Testis (tissue), 3 donors: Measurements from ENCODE around the gene SWT1. TPM values are rescaled to one million over a fixed set of nuclear protein-coding genes. Genes with fewer than 3 reads are reported as not detected.

Experiments used
- DNase-seq: peaks from one replicate; pipeline ENCODE4 v3.0.0-alpha.2; 2019
- H3K27ac ChIP-seq, 2 donors: fragments of 200-600 bp; sonication (generic); one replicate each; pipeline ENCODE4 v1.5.1; 2019
- H3K27me3 ChIP-seq: fragments of 200-600 bp; sonication (generic); one replicate; pipeline ENCODE4 v1.5.1; 2019
- H3K36me3 ChIP-seq: fragments of 200-600 bp; sonication (generic); one replicate; pipeline ENCODE4 v1.5.1; 2017; ENCODE audit warnings: low read depth; ENCODE audit errors: missing control alignments
- H3K4me1 ChIP-seq: fragments of 200-600 bp; sonication (generic); one replicate; pipeline ENCODE4 v1.5.1; 2019
- H3K4me3 ChIP-seq, 2 donors: fragments of 200-600 bp; sonication (generic); one replicate each; pipeline ENCODE4 v1.5.1; 2017 to 2019
- H3K9me3 ChIP-seq: fragments of 200-600 bp; sonication (generic); one replicate; pipeline ENCODE4 v1.5.1; 2017
- CTCF ChIP-seq, 3 experiments: fragments of 450-650 bp in 2 of 3; fragments of 200-600 bp in 1 of 3; sonication (generic) in 1 of 3; IDR thresholded peaks; one replicate each; pipeline ENCODE4 v1.5.1; 2016 to 2019; ENCODE audit warnings: antibody characterized with exemption in 3 of 3, mild to moderate bottlenecking in 2 of 3, moderate library complexity in 1 of 3
- POLR2A ChIP-seq: fragments of 450-650 bp; IDR thresholded peaks from one replicate; pipeline ENCODE4 v1.6.1; 2017; ENCODE audit warnings: antibody characterized with exemption, mild to moderate bottlenecking, moderate library complexity
- WGBS, 2 donors: methylation state at CpG; one replicate each; pipeline ENCODE4 v1.1.5; 2018; 5-methylcytosine and 5-hydroxymethylcytosine counted together
- intact Hi-C: fragments of 100-400 bp; cut with DNase I; formaldehyde crosslinking; loops from one replicate; pipeline ENCODE4 v1.15.1; 2023; ENCODE audit warnings: low total_unique reads
- polyA plus RNA-seq: library from polyadenylated mRNA; stranded (reverse); fragments of 350-450 nt; fragmentation: Illumina TruSeq; extraction: RNeasy Lipid Tissue Mini Kit (QIAGEN cat#74804); gene quantifications from one replicate; pipeline ENCODE4 v1.2.3, GENCODE V29; 2014; ENCODE audit warnings: low read depth, low replicate concordance; ENCODE audit not compliant: insufficient read depth
- total RNA-seq, 2 donors: library from RNA; depleted of rRNA; stranded (reverse); fragments of >200 nt; gene quantifications; one replicate each; pipeline ENCODE4 v1.2.3, GENCODE V29; 2016

SWT1 gene
- total and polyA plus RNA-seq, 3 donors from 2014 or later, result 29.0 to 44.6 (median 38.3) TPM

- Histone ChIP-seq H3K27me3 (no peaks in the 10 kb centered on the region), H3K36me3 (no peaks in the 10 kb centered on the region), H3K4me3 (no peak overlapping the region), H3K4me1 (no peaks in the 10 kb centered on the region), H3K27ac (no peak overlapping the region), H3K9me3 (no peaks in the 10 kb centered on the region)
- WGBS, 2 donors, result 86 to 90% methylated on average over 2 of the region's 2 CpGs
- intact Hi-C loops, result no loop called here
- TF ChIP-seq CTCF (IDR thresholded peaks at IDR 0.05) (no peak), POLR2A (no peak)
- DNase-seq, result no peak
These were observed 27.3 kb upstream of the SWT1 start for GRCh38 chr1:185129708-185130107.

GRCh38 chr1:185132534-185132933 is 24.4 kb upstream of the SWT1 start:
- 83 to 96% methylated on average over 1 of the region's 1 CpG for WGBS, 2 donors
- Histone ChIP-seq H3K36me3 (no peaks in the 10 kb centered on the region), H3K9me3 (no peaks in the 10 kb centered on the region), H3K4me1 (no peaks in the 10 kb centered on the region), H3K4me3 (no peak overlapping the region), H3K27ac (no peak overlapping the region), H3K27me3 (no peaks in the 10 kb centered on the region)
- no peak for DNase-seq
- no peak for TF ChIP-seq POLR2A
- TF ChIP-seq CTCF (IDR thresholded peaks at IDR 0.05), result no peak
- intact Hi-C loops, result no loop called here

GRCh38 chr1:185137896-185138545 is 18.9 kb upstream of the SWT1 start:
- no peak overlapping the region for H3K4me3 ChIP-seq
- TF ChIP-seq POLR2A (no peak), CTCF (IDR thresholded peaks at IDR 0.05) (no peak)
- intact Hi-C loops, result no loop called here
- no peaks in the 10 kb centered on the region for H3K27me3 ChIP-seq
- 92 to 94% methylated on average over 1 of the region's 1 CpG for WGBS, 2 donors
- no peak overlapping the region for H3K27ac ChIP-seq
- no peak for DNase-seq
- no peaks in the 10 kb centered on the region for H3K9me3 ChIP-seq
- no peaks in the 10 kb centered on the region for H3K4me1 ChIP-seq
- H3K36me3 ChIP-seq, result no peaks in the 10 kb centered on the region

- Histone ChIP-seq H3K9me3 (no peaks in the 10 kb centered on the region), H3K4me1 (no peaks in the 10 kb centered on the region), H3K4me3 (no peak overlapping the region), H3K36me3 (no peaks in the 10 kb centered on the region), H3K27ac (no peak overlapping the region), H3K27me3 (no peaks in the 10 kb centered on the region)
- intact Hi-C loops, result no loop called here
- TF ChIP-seq CTCF (IDR thresholded peaks at IDR 0.05) (no peak), POLR2A (no peak)
- WGBS, 2 donors, result 71 to 80% methylated on average over 4 of the region's 4 CpGs
- DNase-seq, result peak; percentile 32
These were observed 17.7 kb upstream of the SWT1 start for GRCh38 chr1:185139246-185139645.

GRCh38 chr1:185144233-185144632 is 12.7 kb upstream of the SWT1 start:
- intact Hi-C loops, result no loop called here
- H3K9me3 ChIP-seq, result no peaks in the 10 kb centered on the region
- no peak overlapping the region for H3K4me3 ChIP-seq
- DNase-seq, result no peak
- H3K4me1 ChIP-seq, result no peaks in the 10 kb centered on the region
- no peaks in the 10 kb centered on the region for H3K36me3 ChIP-seq
- no peak for TF ChIP-seq CTCF (IDR thresholded peaks at IDR 0.05)
- no peak for TF ChIP-seq POLR2A
- H3K27ac ChIP-seq, result no peak overlapping the region
- H3K27me3 ChIP-seq, result no peaks in the 10 kb centered on the region
